ENCODE measurements around the gene CA11.

Gene CA11

DNA sequence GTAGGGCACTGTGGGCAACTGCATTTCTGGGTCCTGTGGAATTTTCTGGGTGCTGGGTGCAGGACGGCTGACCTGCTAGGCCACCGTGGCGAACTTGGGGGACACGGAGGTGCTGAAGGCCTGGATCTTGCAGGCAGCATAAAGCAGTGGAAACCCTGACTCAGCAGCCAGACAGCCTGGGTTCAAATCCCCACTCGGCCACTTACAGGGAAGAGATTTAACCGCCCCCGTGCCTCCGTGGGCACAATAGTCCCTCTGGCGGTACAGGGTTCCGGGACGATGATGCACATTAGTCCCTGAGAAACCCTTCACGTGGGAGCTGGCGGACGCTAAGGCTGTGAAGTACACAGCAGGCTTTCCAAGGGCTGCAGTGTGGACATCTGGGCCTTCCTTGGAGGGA lies 34.1 kb downstream of the CA11 start:
- no peak for DNase-seq

DNA sequence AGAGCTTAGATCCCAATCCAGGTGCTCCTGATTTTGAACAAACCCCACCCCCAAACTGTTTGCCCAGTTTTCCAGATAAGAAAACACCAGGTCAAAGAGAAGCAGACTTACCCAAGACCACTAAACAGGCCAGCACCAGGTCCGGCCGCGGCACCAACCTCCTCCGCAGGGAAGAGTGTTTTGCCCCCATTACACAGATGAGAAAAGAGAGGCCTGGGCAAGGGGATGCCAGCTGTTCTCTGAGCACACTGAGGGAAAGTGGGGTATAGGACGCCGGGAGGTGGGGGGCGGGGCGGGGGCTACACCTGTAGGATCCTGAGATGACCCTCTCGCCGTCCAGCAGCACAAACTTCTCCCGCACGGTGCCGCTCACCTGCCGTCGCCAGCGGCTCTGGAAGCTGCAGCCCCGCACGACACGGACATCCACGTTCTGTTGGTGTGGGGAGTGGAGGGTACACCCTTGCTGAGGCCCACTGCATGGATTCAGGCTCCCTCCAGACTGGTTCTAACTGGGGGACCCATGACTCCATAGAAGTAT lies 36.3 kb downstream of the CA11 start:
- no peak for DNase-seq

DNA sequence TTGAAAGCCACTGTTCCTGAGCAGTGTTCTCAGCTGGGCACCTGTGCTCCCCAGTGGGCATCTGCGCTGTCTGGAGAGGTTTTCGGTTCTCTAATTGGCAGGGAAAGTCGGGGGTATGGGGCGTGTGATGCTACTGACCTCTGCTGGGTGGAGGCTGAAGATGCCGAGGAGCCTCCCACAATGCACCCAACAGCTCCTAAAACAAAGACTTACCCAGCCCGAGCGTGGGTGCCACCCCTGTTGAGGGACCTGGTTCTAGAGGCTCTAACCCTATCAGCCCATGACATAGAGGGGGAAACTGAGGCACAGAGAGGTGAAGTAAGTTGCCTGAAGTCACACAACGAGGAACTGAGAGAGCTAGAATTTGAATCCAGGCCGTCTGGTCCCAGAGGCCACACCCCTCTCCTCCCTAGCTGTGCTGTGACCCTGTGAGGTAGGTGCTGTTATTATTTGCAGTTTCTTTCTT lies 37.2 kb downstream of the CA11 start:
- peak in 3 of 5 donors; percentile 26 to 49 (median 34) for DNase-seq

DNA sequence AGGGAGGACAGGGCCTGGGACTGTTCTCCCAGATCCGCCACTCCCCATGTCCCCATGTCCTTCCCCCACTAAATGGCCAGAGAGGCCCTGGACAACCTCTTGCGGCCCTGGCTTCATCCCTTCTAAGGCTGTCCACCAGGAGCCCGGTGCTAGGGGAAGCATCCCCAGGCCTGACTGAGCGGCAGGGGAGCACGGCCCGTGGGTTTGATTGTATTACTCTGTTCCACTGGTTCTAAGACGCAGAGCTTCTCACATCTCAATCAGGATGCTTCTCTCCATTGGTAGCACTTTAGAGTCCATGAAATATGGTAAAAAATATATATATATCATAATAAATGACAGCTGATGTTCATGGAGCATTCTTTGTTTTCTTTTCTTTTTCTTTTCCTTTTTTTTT lies 38.6 kb downstream of the CA11 start:
- no peak for DNase-seq

DNA sequence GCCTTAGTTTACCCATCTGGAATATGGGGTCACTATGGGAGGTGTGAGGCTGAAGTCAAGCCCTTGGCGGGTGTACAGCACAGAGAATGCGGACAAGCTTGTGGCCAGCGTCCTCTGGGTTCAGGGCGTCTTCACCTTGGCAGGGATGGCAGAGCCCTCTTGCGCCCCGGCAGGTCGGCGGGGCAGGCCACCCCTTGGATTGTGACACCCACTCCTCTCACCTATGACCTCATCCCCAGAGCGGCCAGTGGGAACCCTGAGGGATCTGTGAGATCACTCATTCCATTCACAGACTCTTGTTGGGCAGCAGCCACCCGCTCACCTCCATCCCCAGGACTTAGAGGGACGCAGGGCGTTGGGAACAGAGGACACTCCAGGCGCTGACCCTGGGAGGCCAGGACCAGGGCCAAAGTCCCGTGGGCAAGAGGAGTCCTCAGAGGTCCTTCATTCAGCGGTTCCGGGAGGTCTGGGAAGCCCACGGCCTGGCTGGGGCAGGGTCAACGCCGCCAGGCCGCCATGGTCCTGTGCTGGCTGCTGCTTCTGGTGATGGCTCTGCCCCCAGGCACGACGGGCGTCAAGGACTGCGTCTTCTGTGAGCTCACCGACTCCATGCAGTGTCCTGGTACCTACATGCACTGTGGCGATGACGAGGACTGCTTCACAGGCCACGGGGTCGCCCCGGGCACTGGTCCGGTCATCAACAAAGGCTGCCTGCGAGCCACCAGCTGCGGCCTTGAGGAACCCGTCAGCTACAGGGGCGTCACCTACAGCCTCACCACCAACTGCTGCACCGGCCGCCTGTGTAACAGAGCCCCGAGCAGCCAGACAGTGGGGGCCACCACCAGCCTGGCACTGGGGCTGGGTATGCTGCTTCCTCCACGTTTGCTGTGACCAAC lies 39.3 kb downstream of the CA11 start, which contains the start of gene SPACA4:
Gene SPACA4 (plus strand): TSS at position 280 of the 896 bp plus-strand sequence. CDS start 237 bp downstream, at position 517.
- DNase-seq: no peak

DNA sequence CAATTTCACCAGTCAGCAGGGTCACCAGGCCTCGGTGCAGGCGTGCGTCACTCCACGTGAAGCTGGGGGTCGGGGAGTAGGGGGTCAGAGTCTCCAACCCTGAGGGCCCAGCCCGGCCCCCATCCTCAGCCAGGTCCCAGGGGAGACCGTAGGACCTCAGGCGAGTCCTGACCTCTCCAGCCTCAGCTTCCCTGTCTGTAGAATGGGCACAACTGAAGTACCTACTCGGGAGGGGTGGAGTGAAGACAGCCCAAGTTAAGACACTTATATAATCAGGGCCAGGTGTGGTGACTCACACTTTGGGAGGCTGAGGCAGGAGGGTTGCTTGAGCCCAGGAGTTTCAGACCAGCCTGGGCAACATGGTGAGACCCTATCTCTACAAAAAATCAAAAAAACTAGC lies 42.1 kb downstream of the CA11 start:
- no peak for DNase-seq

DNA sequence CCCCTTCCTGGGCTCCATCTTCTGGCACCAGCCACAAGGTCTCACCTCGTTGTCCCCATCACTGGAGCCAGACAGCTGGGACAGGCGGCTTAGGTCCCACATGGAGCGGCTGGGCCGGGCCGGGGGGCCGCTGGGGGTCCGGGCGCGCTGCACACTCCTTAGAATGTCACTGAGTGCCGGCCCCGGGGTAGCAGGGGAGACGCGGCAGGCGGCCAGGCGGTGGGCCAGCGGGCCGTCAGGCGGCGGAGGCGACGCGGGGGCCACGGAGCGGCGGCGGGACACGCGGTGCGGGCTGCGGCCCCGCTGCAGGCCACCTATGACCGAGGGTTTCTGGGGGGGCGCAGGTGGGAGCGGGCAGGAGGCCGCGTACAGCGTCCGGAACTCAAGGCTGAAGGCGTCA lies 42.5 kb downstream of the CA11 start:
- DNase-seq: no peak

DNA sequence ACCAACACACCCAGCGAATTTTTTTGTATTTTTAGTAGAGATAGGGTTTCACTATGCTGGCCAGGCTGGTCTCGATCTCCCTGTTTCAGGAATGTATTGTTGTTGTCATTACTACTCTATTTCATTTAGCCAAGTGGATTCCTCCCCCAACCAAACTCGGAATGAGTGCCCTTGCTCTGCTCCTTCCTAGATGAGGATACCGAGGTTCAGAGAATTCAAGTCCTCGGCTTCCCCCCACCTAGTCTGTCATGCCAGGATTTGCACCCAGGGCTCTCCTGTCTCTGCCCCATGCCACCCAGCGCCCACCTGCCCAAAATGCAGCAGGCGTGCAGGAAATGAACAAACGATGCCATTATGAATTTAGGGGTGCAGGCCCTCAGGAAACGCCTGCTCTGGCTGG lies 43.0 kb downstream of the CA11 start:
- no peak for DNase-seq

DNA sequence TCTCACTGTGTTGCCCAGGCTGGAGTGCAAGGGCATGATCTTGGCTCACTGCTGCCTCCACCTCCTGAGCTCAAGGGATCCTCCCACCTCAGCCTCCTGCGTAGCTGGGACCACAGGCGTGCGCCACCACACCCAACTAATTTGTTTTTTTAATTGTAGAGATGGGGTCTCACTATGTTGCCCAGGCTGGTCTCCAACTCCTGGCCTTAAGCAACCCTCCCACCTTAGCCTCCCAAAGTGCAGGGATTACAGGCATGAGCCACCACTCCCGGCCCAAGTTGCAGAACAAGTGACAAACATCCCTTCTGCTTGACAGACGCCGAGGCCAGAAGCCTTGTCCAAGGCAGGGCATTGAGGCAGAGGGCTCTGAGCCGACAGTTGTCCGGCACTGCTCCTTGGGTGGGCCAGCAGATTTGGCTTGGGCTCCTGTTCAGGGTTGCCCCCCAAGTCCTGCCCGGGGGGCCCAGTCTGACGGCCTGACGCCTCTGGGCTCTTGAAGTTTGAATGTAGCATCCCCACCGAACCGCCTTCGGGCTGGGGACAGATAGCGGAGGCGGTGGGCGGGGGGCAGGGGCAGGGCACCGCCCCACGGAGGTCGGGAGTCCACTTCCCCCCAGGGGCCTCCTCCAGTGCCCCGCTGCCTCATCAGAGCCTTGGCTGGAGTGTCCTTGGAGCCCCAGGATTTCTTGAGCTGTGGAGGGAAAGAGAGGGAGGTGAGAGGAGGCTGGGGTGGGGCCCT lies 45.1 kb downstream of the CA11 start:
- DNase-seq: no peak

DNA sequence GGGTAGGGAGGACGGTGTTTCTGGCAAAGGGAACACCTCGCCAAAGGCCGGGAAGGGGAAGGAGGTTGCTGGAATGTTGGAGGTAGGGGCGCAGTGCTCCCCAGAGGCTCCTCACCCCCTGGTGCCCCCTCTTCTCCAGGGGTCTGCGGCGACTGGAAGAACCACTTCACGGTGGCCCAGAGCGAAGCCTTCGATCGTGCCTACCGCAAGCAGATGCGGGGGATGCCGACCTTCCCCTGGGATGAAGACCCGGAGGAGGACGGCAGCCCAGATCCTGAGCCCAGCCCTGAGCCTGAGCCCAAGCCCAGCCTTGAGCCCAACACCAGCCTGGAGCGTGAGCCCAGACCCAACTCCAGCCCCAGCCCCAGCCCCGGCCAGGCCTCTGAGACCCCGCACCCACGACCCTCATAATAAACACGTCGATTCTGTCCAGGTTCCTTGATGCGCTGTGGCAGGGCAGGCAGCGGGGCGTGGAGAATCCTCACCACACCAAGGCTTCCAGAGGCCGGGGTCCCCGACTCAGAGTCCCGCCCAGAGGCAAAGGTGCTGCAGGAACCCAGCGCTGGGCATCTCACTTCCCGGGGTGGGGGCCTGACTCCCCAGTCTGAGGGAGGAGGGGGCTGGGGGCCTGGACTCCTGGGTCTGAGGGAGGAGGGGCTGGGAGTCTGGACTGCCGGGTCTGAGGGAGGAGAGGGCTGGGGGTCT lies 46.8 kb downstream of the CA11 start:
- DNase-seq: no peak

DNA sequence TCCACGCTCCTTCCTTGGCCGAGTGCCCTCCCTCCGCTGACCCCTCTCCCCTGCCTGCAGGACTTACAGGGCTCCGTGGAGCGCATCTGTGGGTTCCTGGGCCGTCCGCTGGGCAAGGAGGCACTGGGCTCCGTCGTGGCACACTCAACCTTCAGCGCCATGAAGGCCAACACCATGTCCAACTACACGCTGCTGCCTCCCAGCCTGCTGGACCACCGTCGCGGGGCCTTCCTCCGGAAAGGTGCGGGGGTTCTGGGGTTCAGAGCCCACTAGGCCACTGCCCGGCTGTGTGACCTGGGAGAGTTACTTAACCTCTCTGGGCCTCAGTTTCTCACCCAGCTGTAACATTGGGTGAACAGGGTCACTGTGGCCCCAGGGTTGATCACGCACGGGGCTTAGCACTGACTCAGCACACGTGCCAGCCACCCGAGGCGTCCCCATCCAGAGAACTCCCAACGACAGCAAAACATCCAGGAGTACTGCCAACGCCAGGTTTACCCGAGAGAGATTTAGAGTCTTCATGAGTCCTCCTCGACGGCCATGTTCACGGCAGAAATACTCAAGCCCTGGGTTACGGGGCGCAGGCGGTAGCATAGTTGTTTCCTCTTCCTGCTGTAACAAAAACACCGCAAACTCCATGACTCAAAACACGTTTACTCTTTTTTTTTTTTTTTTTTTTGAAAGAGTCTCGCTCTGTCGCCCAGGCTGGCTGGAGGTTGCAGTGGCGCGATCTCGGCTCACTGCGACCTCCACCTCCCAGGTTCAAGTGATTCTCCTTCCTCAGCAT lies 49.1 kb downstream of the CA11 start:
- DNase-seq: peak in 3 of 5 donors; percentile 36 to 59 (median 39)

DNA sequence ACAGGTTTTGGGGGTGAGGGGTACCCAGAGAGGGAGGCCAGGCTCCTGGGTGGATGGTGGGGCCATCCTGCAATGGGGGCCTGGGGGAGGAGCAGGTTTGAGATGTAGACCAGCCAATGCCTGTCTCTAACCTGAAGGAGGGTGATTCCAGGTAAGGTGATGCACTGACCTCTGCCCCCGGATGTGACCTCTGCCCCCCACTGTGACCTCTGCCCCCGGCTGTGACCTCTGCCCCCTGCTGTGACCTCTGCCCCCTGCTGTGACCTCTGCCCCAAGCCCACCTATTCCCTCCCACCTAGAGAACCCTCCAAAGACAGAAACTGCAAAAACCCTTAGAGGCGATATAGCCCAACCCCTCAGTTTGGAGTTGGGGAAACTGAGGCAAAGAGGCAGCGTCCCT lies 49.8 kb downstream of the CA11 start:
- DNase-seq: no peak

DNA sequence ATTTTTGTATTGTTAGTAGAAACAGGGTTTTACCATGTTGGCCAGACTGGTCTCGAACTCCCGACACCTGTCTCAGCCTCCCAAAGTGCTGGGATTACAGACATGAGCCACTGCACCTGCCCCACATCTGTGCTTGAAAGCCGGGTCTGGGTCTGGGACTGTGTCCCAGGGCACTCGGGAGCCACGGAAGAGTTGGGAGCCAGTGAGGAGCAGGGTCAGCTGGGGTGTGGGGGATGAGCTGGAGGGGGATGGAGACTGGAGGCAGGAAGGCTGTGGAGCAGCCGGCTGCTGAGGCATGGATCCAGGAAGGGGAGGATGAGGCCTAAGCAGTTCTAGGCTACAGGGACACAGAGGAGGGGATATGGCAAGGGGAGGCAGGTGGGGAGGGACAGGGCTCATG lies 50.2 kb downstream of the CA11 start:
- DNase-seq: no peak

DNA sequence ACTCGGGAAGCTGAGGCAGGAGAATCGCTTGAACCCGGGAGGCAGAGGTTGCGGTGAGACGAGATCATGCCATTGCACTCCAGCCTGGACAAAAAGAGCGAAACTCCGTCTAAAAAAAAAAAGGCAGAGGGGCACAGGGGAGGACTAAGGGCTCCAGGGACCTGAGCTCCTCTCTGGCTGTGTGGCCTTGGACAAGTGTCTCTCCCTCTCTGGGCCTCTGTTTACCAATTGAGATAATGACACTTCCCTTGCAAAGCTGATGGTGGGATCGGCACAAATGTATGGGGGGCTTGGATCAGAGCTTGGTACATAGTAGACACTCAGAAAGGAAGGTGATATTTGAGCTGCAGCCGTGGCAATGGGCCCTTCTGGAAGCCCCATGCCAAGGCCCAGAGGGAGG lies 50.8 kb downstream of the CA11 start:
- DNase-seq: no peak

DNA sequence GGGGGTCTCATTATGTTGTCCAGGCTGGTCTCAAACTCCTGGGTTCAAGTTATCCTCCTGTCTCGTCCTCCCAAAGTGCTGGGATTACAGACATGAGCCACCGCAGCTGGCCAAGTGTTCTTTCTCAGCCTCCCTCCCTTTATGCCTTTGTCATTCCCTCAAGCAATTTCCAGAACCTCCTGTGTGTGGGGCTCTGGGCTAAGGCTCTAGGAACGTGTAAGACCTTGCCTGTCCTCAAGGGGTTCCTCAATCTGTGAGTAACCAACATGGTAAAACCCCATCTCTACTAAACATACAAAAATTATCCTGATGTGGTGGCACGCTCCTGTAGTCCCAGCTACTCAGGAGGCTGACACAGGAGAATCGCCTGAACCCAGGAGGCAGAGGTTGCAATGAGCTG lies 55.0 kb downstream of the CA11 start:
- no peak for DNase-seq

DNA sequence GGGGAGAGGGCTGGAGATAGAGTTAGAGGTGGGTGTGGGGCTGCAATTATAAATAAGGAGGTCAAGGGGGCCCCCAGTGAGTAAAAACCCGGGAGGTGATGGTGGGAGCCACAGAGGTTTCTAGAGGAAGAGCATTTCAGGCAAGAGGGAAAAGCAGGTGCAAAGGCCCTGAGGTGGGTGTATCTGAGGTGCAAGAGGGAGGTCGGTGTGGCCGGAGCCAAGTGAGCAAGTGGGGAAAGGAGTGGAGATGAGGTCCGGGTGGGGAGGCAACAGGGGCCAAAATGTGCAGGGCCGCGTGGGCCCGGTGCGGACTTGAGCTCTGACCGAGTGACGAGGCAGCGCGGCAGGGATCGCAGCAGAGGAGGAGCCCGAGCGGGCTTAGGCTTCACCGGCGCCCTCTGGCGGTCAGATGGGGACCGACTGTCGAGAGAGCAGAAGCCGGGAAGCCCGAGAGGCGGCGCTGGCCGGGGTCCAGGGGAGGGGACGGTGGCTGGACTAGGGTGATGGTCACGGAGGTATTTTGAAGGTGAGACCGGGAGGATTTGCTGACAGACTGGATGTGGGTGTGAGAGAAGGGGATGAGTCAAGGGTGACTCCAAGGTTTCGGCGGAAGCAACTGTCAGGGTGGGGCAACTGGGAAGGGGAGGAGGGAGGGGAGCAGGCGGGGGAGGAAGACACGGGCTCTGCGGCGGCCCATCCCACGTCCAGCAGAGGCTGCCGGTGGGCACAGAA lies 57.2 kb downstream of the CA11 start:
- DNase-seq: peak; percentile 66 to 87 (median 80)

All from T-helper 1 cell (primary cell).